ENCODE data around the gene SRGAP1.
"Not testable (repeated sequence)": the region's sequence is repeated elsewhere in the genome, so short reads cannot be mapped to it uniquely, and the experiment has no call there.

Gene SRGAP1

DNA sequence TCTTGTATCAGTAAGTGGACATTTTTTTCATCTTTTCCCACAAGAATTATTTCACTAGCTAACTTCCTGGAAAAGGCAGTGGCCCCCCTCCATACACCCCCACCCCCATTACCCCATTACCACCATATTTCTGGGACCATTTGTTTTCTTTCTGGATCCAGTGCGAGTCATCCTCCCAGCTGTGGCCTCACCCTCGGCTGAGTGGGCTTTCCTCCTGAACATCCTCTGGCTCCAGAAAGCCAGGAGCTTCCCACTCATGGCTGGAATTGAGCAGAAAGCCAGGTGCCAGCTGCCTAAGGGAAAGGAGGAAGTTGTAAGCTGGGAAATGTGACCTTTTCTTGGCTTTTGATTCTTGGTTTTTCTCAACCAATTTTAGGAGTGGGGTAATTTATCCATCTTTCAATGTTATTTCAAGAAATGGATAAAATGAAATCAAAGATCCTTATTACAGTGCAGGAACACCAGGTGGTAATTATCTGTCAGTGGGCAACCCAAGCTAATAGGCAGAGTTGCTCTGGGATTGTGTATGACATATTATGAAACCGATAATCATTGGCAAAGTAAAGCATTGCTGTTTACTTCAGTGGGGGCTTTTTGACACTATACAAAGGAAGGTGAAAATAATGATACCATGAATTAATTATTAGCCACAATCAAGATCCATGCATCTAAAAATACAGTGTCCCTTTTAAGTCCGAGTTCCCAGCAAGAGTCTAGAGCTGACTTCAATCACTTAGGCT lies 253.0 kb downstream of the SRGAP1 start:
- no peak for DNase-seq

DNA sequence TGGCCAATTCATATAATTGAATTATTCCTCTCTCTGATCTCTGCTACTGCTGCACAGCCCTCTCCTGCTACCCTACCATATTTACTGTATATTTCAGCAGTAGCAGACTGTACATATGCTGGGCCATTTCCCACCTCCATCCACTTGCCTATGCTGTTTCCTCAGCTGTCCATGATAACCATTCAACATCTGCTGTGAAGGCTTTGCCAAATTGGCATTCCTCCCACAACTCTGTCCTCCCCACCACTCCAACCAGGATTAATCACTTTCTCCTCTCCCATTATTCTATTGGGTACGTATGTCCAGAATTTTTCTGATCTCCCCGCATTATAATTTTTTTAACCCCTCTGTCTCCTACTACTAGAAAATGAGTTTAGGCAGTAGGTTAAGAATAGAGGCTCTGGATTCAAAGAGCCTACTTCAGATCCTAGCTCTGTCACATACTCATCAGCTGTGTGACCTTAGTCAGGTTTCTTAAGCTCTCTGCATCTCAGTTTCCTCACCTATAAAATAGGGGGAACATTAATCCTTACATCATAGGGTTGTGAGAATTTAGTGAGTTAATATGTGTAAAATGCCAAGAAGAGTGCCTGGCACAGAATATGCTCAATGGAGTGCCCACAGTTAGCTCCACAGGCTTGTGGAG lies 254.3 kb downstream of the SRGAP1 start:
- DNase-seq: no peak

DNA sequence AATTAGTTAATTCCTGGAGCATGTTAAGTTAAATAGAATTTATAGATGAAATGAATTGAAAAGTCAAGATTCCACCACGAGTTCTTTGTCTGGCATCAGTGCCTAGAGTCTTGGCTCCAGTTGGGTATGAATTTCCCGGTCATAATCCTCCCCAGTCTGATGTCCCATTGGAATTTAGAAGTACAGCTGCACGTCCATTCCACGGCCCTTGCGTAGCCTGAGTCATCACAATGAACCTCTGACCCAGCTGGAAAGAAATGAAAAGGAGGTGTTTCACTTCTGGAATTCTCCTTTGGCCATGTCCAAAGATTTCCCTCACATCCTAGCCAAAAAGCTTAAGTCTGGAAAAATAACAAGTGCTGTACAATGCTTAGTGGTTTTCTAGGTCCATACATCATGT lies 254.9 kb downstream of the SRGAP1 start:
- DNase-seq: no peak

- DNase-seq: no peak
Measured at GRCh38 chr12:64102339-64102738, 257.8 kb downstream of the SRGAP1 start.

GRCh38 chr12:64103825-64104740 lies 259.6 kb downstream of the SRGAP1 start:
- DNase-seq: no peak

DNA sequence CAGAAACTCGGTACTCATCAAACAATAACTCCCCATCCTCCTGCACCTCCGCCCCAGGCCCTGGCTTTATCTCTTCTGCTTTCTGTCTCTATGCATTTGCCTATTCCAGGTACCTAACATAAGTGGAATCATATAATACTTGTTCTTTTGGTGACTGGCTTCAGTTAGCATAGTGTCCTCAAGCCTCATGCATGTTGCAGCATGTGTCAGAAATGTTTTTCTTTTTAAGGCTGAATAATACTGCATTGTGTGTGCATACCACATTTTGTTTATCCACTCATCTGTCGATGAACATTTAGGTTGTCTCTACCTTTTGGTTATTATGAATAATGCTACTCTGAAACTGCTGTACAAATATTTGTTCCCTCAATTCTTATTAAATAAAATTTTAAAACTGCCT lies 260.5 kb downstream of the SRGAP1 start:
- no peak for DNase-seq

DNA sequence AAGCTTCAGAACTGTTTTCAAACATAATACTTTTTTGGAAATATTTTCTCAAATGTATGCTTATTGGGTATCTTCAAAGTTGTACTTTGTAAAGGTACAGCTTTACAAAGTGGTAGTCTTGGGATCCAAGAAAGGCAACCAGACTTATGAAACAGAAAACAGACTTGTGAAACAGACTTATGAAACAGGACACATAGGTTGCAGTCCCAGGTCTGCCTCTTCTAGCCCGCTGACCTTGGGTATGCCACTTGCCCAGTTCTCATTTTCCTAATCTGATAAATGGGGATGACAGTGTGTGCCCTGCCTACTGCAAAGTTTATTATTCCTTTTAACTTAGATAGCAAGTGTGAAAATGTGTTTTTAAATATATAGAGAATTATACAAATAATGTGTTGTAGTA lies 263.3 kb downstream of the SRGAP1 start:
- DNase-seq: no peak

GRCh38 chr12:64109706-64110105 lies 265.2 kb downstream of the SRGAP1 start:
- DNase-seq: no peak

- DNase-seq: no peak
Measured at GRCh38 chr12:64110864-64111263, 266.4 kb downstream of the SRGAP1 start.

GRCh38 chr12:64116969-64117368 lies 272.5 kb downstream of the SRGAP1 start:
- no peak for DNase-seq

- no peak for DNase-seq
Measured at GRCh38 chr12:64120568-64120967, 276.1 kb downstream of the SRGAP1 start.

- not testable (repeated sequence) for DNase-seq
Measured at GRCh38 chr12:64121086-64121485, 276.6 kb downstream of the SRGAP1 start.

- no peak for DNase-seq
Measured at GRCh38 chr12:64122154-64122553, 277.7 kb downstream of the SRGAP1 start.

GRCh38 chr12:64122995-64123394 lies 278.5 kb downstream of the SRGAP1 start:
- DNase-seq: no peak

DNA sequence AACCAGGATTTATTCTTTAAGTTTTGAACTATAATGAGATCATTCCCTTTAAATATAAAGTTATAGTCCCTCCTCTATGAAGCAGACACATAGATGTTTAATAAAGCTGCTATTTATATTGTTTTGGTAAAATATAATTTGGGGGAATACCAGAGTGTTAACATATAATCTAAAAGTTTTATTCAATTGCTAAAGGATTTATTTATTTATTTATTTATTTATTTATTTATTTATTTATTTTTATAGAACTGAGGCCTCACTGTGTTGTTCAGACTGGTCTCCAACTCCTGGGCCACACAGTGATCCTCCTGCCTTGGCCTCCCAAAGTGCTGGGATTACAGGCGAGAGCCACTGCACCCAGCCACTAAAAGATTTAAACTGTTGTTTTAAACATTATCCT lies 278.9 kb downstream of the SRGAP1 start:
- DNase-seq: no peak

GRCh38 chr12:64124511-64125197 lies 280.2 kb downstream of the SRGAP1 start:
- DNase-seq: no peak

GRCh38 chr12:64125913-64126312 lies 281.4 kb downstream of the SRGAP1 start:
- no peak for DNase-seq

- DNase-seq: no peak
Measured at GRCh38 chr12:64127811-64128210, 283.3 kb downstream of the SRGAP1 start.

DNA sequence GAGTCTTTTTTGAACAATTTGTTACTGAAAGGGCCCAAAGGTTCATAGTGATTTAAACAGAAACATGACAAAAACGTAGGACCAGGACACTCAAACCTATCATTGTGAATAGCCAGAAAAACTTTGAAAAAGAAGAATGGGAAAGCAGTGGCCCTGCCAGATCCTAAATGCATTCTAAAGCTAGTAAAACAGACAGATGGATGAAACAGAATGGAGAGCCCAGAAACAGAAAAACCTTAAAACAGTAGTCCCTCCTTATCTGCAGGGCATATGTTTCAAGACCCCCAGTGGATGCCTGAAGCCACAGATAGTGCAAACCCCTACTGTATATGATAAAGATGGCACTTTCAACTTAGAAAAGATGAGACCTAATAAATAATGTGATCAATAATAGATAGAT lies 283.9 kb downstream of the SRGAP1 start:
- DNase-seq: no peak

GRCh38 chr12:64130476-64130875 lies 286.0 kb downstream of the SRGAP1 start:
- DNase-seq: not testable (repeated sequence)

DNA sequence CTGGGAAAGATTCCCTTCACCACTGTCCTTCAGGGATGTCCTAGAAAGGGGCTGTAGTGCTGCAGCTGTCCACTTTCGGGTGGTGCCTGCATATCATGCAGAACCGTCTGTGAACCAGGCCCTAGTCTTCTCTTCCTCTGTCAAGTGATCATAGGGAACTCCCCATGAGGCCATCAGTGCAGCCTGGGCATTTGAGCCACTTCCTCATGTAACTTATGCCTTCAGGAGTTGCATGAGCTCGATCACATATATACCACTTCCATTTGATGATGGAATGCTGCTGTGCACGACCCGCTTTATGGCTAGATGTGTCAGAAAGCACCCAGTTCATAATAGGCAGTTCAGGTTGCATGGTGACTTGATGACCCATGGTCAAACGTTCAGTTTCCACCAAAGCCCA lies 287.0 kb downstream of the SRGAP1 start:
- DNase-seq: not testable (repeated sequence)

- DNase-seq: not testable (repeated sequence)
Measured at GRCh38 chr12:64132672-64133071, 288.2 kb downstream of the SRGAP1 start.

DNA sequence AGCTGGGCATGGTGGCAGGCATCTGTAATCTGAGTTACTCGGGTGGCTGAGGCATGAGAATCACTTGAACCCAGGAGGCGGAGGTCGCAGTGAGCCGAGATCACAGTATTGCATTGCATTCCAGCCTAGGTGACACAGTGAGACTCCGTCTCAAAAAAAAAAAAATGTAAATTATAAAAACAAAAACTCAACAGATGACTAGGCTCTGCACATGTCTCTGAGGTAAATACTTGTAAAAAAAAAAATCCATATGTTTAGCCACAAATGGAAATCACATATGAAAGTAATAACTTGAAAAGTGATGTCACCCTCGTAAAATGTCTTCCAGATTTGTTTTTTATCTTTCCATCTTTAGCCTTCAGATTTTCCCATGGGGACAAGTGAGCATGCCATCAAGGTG lies 292.6 kb downstream of the SRGAP1 start:
- DNase-seq: no peak

Measured in KG1 (cell line).